ENCODE data around the gene MYF5.

The MYF5 gene

DNA sequence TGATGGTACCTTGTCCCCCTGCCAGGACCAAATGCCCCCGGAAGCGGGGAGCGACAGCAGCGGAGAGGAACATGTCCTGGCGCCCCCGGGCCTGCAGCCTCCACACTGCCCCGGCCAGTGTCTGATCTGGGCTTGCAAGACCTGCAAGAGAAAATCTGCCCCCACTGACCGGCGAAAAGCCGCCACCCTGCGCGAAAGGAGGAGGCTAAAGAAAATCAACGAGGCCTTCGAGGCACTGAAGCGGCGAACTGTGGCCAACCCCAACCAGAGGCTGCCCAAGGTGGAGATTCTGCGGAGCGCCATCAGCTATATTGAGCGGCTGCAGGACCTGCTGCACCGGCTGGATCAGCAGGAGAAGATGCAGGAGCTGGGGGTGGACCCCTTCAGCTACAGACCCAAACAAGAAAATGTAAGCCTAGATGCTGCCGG is 8.9 kb upstream of the MYF5 start:
- DNase-seq (ENCODE audit: low read depth in 3 of 3): no peak

DNA sequence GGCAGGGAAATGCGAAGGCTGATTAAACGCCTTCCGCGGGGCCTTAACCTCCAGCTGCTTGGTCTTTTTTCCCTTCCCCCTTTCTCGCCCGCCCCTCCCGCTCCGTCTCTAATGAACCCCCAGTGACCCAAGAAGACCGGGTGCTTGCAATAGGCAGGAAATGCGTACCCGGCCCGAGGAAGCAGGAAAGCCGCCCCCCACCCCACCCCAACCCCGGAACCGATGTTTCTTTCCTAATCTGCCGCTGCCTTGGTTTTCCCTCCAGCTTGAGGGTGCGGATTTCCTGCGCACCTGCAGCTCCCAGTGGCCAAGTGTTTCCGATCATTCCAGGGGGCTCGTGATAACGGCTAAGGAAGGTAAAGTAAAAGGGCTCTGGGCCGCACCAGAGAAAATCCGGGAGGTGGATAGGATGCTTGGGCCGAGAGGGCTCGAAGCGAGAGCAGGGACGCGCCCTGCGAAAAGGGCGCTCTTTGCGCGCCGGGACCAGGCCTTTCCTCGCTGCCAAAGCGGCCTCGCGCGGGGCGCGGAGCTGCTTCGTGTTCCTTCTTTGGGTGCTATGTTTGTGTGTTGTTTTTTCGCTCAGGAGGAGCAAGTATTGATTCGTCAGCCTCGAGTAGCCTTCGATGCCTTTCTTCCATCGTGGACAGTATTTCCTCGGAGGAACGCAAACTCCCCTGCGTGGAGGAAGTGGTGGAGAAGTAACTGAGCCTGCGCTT is 8.3 kb upstream of the MYF5 start:
- no peak for DNase-seq (ENCODE audit: low read depth in 3 of 3)

DNA sequence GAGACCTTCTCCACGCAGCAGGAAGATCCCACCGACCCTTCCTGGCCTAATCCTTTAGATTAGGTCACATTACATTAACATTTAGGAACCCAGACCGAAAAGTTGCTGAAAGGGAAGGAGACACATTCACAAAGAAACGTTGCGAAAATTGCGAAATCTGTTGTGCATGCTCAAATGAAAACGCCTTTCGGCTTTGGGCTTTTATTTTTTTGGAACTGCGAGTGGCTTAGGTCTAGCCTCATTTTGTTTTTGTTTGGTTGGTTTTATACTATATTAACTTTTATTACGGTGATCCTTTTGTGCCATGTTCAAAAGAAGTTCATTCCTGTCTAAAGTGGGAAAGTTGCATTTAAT is 7.8 kb upstream of the MYF5 start:
- DNase-seq (ENCODE audit: low read depth in 3 of 3): no peak

DNA sequence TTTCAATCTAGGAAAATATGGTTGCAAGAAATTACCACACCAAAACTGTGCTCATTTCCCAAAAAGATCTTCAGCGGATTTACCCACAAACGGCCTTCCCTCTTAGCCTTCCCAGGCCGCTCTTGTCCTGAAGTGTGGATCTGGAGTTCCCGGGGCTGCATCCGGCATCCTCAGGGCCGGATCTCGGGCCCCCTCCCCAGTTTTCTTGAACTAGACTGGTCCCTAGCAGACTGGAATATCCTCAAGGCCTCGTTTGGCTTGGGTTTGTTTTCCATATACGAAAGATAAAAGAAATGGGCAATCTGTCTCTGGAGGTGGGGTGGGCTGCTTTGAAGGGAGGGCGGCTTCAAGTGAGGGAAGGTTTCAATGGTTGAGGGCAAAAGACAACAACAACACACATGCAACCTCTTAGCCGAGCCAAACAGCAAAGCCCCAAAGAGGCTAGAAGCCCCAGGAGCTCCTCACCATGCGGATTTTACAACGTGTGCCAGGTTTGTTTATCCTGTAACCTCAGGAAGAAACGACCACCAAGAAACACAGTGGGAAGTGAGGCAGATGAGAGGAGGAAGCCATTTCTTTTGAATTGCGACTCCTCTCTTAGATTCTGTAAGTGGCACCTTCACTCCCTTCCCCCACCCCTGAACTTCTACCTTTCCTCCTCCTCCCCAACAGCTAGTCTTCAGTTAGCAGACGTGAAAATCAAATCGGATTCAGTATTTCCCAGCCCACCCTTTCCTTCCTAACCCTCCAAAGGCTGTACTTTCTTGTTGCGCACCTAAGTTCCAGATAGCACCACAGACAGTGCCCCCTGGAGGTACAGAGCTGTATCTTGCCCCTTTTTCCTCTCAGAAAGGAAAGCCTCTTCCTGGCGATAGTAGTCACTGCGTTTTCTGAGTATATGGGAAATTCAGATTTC is 6.6 kb upstream of the MYF5 start:
- DNase-seq (ENCODE audit: low read depth in 3 of 3): no peak

DNA sequence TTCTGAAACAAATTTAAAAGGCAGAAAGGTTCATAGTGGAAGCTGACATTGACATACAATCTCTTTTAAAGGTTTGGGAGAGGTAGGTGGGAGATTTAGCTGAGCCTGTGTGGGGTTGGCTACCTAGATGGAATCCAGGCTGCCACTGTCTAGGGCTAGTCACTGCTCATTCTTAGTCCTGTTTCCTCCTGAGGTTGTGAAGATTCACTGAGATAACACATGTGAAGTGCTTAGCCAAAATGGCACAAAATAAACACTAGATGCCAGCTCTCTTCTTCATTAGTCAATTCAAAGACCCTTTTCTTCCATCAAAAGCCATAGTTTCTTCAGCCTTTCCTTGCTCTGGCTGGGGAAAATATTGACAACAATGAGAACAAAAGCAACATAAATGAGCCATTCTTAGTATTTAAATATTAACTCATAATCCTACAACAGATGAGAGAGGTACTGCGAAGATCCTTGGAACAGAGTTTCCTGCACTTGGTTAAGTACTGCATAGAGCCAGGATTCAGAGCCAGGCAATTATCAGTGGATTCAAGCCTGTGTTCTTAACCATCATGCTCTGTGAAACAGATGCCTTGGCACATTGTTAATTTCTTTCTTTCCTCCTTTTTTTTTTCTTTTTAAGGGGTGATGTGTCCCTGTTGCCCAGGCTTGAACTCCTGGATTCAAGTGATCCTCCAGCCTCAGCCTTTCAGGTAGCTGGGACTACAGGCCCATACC is 5.8 kb upstream of the MYF5 start:
- no peak for DNase-seq (ENCODE audit: low read depth in 3 of 3)

DNA sequence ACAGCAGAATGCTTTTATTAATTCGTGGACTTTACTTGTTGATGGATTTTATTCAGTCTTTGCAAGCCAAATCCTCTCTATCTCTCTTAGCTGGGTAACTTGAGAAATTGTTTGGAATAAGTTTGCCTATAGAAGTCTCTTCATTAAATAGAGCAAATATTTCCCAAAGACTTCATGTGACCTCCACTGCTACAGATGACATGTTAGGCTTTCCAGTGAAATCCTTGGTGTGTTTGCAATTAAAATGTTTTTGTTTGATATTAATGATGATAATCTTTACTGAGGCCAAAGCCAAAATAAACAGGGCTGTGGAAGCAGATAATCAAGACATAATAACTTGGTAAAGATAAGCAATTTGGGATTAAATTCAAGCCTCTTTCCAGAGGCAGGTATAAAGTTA is 4.8 kb upstream of the MYF5 start:
- DNase-seq (ENCODE audit: low read depth in 3 of 3): no peak

DNA sequence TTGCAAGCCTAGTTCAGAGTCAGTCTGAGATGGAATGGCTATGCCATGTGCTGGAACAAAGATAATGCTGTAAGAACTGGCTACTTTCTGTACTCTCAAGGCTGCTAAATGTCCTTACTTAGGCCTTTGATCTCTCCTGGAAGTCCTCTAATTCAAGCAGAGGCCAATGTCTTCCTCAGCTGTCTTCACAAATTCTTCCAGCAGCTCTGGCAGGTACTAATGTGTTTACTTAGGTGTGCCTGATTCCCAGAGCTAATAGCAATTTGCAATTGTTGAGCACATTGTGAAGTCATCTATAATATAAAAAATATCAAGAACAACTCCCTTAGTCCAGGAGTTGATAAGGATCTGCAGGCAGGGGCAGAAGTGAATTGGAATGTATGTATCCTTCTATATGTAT is 3.8 kb upstream of the MYF5 start:
- DNase-seq (ENCODE audit: low read depth in 3 of 3): no peak

DNA sequence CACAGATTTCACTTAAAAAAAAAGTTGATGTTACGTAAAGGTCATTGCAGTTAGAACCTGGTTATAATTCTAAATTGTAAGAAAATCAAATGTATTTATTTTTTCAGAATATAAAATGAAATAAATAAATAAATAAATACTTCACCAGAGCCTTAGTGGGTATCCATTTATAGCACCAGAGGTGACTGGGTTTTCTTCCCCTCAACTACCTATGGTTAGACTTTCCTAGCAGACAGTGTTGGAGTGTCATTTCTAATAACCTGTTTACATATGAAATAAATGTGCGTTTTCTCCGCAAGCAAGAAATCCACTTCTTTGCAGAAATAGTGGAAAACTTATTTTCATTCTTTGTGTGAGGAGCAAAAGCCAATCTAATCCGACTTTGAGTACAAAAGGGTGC is 3.3 kb upstream of the MYF5 start:
- no peak for DNase-seq (ENCODE audit: low read depth in 3 of 3)

DNA sequence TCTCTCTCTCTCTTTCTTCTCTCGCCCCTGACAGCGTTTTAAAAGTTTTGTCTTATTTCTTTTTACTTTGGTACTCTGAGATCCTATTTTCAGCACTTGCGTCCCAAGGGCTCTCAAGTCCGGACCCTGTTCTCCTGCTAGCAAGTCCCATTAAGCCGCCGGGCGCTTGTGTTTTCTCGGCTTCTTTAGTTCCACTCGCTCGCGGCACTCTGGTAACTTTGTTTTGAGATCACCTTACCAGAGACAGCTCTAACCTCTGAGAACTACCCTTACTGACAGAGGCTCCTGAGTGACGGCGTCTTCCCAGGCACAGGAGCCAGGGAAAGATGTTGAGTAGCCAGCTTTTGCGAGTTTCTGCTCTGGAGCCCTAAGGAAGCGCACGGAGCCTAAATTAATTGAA is 2.7 kb upstream of the MYF5 start:
- DNase-seq (ENCODE audit: low read depth in 3 of 3): no peak

DNA sequence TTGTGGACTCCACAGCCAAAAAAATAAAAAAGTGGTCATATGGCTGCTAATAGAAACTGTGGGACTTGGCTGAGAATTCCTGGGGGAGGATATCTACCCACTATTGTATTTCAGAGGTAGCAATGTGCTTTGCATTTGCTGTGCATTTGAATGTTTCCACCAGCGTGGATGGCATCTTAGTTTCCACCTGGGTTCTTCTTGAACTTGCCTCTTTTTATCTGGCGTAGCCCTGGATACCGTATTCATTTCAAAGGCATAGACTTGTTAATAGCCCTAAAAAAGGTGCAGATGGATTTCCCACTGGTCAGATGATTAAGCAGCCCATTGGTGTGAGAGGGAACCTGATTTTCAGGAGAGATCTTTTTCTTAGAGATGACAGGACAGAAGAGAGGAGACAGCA is 1.9 kb upstream of the MYF5 start:
- DNase-seq (ENCODE audit: low read depth in 3 of 3): no peak

DNA sequence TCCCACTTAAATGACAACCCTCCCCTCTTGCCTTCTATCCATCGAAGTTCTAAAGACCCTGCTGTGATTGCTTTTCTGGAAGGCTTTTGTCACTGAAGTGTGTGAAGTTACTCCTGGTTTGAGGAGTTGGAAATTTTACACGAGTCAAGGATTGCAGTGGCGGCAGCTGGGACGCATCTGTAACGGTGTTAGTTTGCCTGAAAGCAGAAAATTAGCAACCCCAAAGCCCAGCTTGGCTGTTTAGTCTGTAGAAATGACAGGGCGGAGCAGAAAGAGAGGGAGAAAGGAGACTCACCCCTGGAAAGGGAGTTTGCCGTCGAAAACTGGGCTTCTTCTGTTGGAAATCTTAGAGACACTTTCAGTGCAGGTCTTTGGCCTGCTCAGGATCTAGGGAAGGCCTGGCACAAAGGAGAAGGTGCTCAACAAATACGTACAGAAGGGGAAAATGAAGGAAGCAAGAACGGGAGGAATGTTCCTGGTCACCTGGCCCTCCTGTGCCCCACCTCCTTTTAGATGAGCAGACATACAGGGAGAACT is 931 bp upstream of the MYF5 start:
- DNase-seq (ENCODE audit: low read depth in 3 of 3): no peak

DNA sequence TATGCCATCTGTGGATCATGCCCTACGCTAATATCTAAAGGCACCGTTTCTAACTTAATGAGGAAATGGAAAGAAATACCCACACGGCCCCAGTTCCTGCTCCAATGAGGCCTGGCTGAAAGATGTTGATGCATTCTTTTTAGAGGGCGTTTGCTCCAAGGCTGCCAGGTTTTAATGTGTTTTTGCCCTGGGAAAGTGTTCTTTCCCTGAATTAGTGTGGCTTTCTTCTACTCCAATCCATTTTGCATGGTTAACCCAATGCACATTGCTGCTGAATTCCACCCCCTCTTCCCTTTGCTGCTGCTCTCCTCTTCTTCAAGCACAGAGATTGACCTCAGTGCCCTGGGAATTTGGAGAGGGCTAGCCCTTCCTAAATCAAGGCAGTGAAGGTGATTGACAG is 1.1 kb downstream of the MYF5 start:
- no peak for DNase-seq (ENCODE audit: low read depth in 3 of 3)

DNA sequence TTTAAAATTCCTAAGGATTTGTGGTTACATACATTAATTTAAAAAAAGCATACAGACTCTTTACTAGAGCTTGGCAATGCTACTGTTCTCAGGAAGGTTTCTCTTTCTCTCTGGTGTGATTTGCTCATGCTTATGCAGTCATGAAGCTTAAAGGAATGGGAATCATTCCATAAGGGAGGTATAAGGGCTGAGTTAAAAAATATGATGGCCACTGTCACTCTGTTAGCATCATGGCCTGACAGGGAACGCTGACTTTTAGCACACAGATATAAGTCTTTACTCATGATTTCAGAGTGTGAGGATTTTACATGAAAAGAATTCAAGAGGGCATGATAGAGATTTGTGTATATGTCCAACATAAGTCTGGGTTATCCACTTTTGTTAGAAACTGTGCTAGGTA is 3.8 kb downstream of the MYF5 start:
- DNase-seq (ENCODE audit: low read depth in 3 of 3): no peak

DNA sequence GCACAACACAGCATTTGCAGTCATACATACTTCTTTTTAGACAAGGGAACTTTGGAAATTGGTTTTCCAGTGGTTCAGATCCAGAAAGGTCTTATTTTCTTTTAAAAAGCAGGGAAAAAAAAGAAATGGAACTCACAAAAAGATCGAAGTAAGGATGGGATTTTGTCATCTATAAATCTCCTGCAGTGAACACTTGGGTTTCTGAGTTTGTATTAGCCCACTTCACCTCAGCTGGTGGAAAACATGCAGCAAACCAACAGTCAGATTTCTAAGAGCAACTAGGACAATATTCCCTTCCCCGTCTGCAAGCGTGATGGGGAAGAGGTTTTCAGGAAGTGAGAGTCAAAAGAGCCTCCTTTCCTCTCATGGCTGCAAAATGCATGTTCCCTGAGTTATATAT is 4.6 kb downstream of the MYF5 start:
- DNase-seq (ENCODE audit: low read depth in 3 of 3): no peak

DNA sequence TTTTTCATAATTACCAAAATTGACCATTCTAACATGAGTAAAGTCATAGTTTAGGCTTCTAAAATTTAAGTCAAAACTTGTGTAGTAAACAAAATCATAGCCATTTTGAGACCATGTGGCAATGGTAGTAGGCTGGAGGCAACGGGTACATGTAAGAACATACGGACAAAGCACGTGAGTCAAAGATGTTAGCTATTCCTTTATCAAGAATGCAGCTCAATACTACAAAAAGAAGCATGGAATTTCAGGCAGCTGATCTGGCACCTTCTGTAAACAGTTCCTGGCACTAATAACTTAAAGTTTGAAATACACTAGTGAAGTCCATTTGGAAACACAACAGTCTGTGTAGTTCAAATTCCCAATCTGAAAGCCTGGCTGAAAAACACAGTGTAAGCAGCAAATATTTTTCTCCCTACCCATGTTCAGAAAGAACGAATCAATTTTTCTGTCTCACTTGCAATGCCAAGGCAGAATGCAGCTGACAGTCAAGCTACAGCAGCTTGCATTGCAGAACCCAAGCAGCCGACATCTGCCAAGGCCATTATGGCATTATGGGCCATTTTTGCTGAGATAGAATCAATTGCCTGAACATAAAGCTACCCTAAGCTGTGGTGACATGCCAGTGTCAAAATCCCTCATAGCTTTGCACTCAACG is 29.3 kb downstream of the MYF5 start:
- DNase-seq (ENCODE audit: low read depth in 3 of 3): no peak

DNA sequence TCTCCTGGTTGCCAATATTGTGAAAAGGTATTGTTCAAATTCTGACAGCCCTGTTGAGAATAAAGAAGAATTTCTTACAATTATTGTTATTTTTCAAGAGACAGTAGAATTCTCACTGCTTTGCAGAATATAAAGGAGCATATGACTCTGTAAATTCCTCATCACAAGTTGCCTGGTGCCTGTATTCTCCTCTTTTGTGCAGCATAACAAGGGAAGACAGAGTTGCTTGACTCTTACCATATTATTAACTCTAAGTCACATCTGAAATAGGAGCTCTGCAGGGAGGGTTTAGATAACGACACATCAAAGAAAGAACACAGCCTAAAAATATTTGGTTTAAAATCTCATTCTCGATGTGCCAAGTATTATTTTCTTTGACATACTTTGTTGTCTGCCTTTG is 31.1 kb downstream of the MYF5 start:
- DNase-seq (ENCODE audit: low read depth in 3 of 3): no peak

DNA sequence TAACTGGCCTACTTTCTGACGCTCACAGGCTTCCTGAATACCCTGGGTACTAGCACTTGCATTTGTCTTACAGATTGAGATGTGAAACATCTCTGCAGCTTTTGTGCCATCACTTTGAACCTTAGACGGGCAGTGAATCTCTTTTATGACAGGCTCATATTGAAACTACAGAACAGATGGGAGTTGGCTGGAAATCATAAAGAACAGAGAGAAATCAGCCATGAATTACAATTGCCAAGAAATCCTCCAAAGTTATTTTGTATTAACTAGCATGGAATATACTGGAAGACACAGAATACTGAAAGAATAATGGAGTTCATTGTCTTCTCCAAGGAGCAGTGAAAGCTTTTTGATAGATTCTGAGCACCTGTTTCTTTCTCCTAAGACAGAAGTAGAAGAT is 32.7 kb downstream of the MYF5 start:
- no peak for DNase-seq (ENCODE audit: low read depth in 3 of 3)

DNA sequence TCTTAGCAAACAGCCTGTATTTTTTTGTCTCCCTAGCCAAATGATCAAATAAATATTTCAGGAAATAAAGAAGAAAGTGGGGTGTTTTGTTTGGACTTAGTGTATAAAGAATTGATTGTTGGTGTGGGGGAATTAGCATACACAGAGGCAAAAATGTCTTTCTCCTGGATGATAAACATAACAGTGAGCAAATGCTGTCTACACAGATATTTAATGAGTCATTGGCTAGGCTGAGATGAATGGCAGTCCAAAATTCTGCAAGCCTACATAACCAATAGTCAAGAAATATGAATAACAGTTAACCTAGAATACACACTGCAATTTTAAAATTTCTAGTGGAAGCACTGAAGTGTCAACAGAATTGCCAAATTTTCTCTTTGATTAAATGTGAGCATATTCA is 35.8 kb downstream of the MYF5 start:
- DNase-seq (ENCODE audit: low read depth in 3 of 3): no peak

DNA sequence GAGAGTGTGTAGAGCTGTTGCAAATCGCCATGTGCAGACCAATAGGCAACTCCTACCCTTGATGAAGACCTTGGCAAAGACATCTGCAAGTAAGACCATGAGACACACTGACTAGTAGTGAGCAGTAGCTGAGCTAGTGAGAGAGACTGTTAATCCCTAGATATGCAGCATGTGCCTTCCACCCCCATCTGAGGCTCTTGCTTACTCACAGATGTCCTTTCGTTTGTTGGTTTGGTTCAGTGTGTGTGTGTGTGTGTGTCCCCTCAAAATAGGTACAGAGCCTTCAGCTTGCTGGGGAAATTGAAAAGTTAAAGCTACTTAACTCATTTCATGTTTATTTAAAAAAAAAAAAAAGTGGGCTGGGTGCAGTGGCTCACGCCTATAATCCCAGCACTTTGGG is 37.6 kb downstream of the MYF5 start:
- no peak for DNase-seq (ENCODE audit: low read depth in 3 of 3)

DNA sequence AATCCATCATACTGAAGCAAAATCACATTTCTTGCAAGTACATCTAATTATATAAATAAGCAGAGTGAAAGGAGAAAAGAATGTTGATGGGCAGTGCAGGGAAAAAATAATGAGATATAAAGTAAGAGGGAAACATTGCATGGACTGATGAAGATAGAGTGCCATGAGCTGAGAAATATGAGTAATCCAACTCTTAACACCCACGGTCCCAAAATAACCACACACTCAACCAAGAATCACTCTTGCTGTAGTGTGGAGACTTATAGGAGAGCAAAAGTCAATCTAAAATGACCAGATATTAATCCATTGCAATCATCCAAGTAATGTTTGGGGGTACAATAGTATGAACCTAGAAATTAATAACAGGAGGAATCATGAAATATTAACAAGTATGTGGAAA is 40.2 kb downstream of the MYF5 start:
- DNase-seq (ENCODE audit: low read depth in 3 of 3): no peak

DNA sequence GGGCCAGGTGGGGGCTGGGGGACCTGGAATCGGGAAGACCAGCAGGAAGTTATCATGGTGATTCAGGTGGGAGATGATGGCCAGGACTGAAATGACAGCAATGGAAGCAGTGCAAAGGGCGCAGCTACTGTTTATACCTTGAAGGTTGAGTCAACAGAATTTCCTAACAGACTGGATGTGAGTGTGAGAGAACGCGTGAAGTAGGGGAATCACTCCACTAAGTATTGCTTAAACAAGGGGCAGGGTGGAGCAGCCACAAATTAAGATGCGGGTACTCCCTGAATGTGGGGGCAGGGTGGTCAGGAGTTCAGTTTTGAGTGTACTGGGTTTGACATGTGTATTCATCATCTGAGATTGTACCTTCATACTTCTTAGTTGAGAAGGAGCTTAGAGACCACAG is 45.1 kb downstream of the MYF5 start:
- no peak for DNase-seq (ENCODE audit: low read depth in 3 of 3)

DNA sequence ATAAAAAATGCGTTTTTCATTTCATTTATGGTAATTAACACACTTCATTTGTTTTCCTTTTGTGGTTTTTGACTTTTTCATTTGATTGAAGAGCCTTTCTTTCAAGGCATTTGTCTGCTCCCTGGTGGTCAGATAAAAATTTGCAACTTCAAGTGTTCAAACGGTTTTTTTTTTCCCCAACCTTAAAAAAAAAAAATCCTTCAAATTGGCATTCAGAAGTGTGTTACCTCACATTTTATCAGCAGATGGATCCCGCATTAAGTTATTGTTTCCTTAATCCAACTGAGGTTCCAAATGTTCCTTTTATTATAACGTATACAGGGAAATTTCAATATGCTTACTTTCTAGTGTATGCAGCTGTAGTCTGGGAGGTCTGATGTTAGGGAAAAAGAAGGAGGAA is 47.2 kb downstream of the MYF5 start:
- no peak for DNase-seq (ENCODE audit: low read depth in 3 of 3)

Data from stimulated activated CD4-positive, alpha-beta T cell treated with anti-CD3 and anti-CD28 coated beads, TNF-alpha, amount 100 ng/mL, for 4 hours (primary cell).